Measurements from ENCODE around the gene LMNA.

Gene LMNA

GRCh38 chr1:156146020-156146768, 31.7 kb downstream of the LMNA start:
- peak; percentile 88 for DNase-seq

- no peak for DNase-seq
These were observed 32.4 kb downstream of the LMNA start for GRCh38 chr1:156146769-156147405.

GRCh38 chr1:156148216-156148615, 33.7 kb downstream of the LMNA start:
- no peak for DNase-seq

GRCh38 chr1:156149374-156150332, 35.1 kb downstream of the LMNA start:
- DNase-seq = no peak

GRCh38 chr1:156150333-156151011, 36.0 kb downstream of the LMNA start:
- DNase-seq = no peak

- DNase-seq = no peak
These were observed 36.7 kb downstream of the LMNA start for GRCh38 chr1:156151093-156151688.

- DNase-seq = no peak
These were observed 38.1 kb downstream of the LMNA start for GRCh38 chr1:156152628-156153027.

GRCh38 chr1:156153362-156153761, 38.9 kb downstream of the LMNA start, which contains the start of gene SEMA4A:
SEMA4A (plus strand) TSS chr1:156153585; CDS start chr1:156154579, 994 bp downstream.
- no peak for DNase-seq

- DNase-seq = no peak
These were observed 39.8 kb downstream of the LMNA start for GRCh38 chr1:156154317-156154749.

GRCh38 chr1:156155756-156156510, 41.4 kb downstream of the LMNA start:
- DNase-seq = no peak

- no peak for DNase-seq
These were observed 43.0 kb downstream of the LMNA start for GRCh38 chr1:156157506-156157905.

- no peak for DNase-seq
These were observed 43.5 kb downstream of the LMNA start for GRCh38 chr1:156157966-156158365.

GRCh38 chr1:156160000-156160742, 45.7 kb downstream of the LMNA start:
- no peak for DNase-seq

- DNase-seq = no peak
These were observed 46.2 kb downstream of the LMNA start for GRCh38 chr1:156160743-156161171.

- DNase-seq = no peak
These were observed 48.0 kb downstream of the LMNA start for GRCh38 chr1:156162430-156163037.

- no peak for DNase-seq
These were observed 49.2 kb downstream of the LMNA start for GRCh38 chr1:156163712-156164111.

GRCh38 chr1:156164125-156164831, 49.8 kb downstream of the LMNA start:
- no peak for DNase-seq

- DNase-seq = no peak
These were observed 50.6 kb downstream of the LMNA start for GRCh38 chr1:156165083-156165482.

GRCh38 chr1:156167536-156167935, 53.0 kb downstream of the LMNA start:
- no peak for DNase-seq
